ENCODE data around the gene CLHC1. TPM values are rescaled to one million over a fixed set of nuclear protein-coding genes. Genes with fewer than 3 reads are reported as not detected.

The CLHC1 gene
- total and polyA plus RNA-seq, 10 of the 15 experiments (the other 5 are each of a cell fraction or from before 2014, with no cell fraction given) = 2.6 to 6.8 (median 4.7) TPM

- TF ChIP-seq ZBTB11 (CRISPR knock-in tag; IDR thresholded peaks at IDR 0.05) = no peak
- no peak for TF ChIP-seq ZBTB33 (IDR thresholded peaks at IDR 0.05)
- TF ChIP-seq TCF12 (IDR thresholded peaks at IDR 0.05; ENCODE audit: low read depth, low read length) = no peak
- no peak for TF ChIP-seq MEF2A (IDR thresholded peaks at IDR 0.05; ENCODE audit: insufficient read depth, low read depth, low read length)
- no peak for TF ChIP-seq ZNF687 (IDR thresholded peaks at IDR 0.05)
- no peak for TF ChIP-seq BACH1 (IDR thresholded peaks at IDR 0.05; ENCODE audit: borderline replicate concordance)
- no peak for TF ChIP-seq FOXK2 (IDR thresholded peaks at IDR 0.05)
These were observed 85.1 kb downstream of the CLHC1 start (continued) for GRCh38 chr2:55147041-55147440.
